Hepatocyte (in vitro differentiated cells): ENCODE measurements around the gene ZNF148.

Source experiments
- EZH2 ChIP-seq: fragments of 200-600 bp; sonication (generic); IDR thresholded peaks from 2 replicates; pipeline ENCODE4 v1.6.1; 2016; ENCODE audit warnings: antibody characterized with exemption, mild to moderate bottlenecking, borderline replicate concordance
- TF ChIP-seq, protein P1 (sequence below): fragments of 200-600 bp; sonication (generic); IDR thresholded peaks from 2 replicates; pipeline ENCODE4 v1.5.1; 2016; ENCODE audit warnings: antibody characterized with exemption, mild to moderate bottlenecking; ENCODE audit not compliant: poor library complexity

DNA sequence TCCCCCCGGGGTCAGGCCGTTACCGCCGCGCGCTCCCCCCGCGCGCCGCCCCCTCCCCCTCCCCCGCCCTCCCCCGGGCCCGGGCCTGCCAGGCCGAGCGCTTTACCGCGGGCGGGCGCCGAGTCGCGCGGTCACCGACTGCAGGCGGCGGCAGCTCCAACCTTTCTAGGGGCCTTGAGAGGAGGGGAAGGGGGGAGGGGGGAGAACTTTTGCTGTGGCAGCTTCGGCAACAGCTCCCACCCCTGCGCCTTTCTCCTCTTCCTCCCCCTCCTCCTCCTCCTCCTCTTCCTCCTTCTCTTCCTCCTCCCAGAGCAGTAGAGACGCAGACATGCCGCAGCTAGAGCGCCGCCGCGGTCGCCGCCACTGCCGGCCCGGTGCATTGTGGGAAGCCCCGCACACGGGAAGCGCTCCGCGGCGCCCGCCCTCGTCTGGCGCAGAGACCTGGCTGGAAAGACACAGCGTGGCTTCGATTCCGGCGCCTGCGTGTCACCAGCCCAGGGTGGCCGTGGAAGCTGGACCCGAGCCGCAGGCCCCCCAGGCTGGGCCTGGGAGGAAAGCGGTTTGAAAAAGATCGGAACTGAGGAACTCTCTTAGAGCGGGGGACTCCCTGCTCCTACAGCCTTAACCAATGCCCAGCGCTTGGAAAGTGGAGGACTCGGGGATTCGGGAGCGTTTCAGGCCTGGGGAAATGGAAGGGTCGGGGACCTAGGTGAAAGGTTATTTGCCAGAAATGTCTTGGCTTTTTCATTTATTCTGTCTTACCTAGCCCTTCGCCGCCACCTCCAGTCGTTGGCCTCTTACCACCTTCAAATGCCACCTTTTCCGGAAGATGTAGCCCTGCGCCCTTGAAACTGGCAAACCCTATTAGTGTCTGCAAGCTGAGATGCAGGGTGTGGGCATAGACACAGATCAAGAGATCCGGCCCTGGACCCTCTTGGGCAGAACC lies at the start of gene ZNF148:
- no peak for TF ChIP-seq EZH2
- TF ChIP-seq, protein P1, sequence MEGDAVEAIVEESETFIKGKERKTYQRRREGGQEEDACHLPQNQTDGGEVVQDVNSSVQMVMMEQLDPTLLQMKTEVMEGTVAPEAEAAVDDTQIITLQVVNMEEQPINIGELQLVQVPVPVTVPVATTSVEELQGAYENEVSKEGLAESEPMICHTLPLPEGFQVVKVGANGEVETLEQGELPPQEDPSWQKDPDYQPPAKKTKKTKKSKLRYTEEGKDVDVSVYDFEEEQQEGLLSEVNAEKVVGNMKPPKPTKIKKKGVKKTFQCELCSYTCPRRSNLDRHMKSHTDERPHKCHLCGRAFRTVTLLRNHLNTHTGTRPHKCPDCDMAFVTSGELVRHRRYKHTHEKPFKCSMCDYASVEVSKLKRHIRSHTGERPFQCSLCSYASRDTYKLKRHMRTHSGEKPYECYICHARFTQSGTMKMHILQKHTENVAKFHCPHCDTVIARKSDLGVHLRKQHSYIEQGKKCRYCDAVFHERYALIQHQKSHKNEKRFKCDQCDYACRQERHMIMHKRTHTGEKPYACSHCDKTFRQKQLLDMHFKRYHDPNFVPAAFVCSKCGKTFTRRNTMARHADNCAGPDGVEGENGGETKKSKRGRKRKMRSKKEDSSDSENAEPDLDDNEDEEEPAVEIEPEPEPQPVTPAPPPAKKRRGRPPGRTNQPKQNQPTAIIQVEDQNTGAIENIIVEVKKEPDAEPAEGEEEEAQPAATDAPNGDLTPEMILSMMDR = no peak
